Activated B cell treated with CpG ODN at 0.5 μM for 24 hours (primary cell): Measurements from ENCODE around the gene GNAL. TPM values are rescaled to one million over a fixed set of nuclear protein-coding genes. Genes with fewer than 3 reads are reported as not detected.

ENCODE experiments used
- ATAC-seq: fragments of 200-7000 bp; cut with Tn5 transposase; one replicate; pipeline ENCODE4 v1.10.0; 2021; ENCODE audit warnings: low read depth, mild to moderate bottlenecking, moderate library complexity
- CTCF ChIA-PET: fragments of 350-600 bp; sonication (Branson Sonifier 250); formaldehyde crosslinking; loops from one replicate; lab custom pipeline; 2021; ENCODE audit warnings: antibody characterized with exemption; lab: Charles Lee
- POLR2A ChIA-PET: fragments of 350-600 bp; sonication (Branson Sonifier 250); formaldehyde crosslinking; loops from one replicate; lab custom pipeline; 2021; ENCODE audit warnings: antibody characterized with exemption; lab: Charles Lee
- DNase-seq: peaks from one replicate; pipeline ENCODE4 v3.0.0; 2022
- H3K27ac Mint-ChIP-seq: one replicate; pipeline ENCODE4 v1.8.0; 2020; ENCODE audit warnings: mixed read lengths
- H3K27me3 Mint-ChIP-seq: one replicate; pipeline ENCODE4 v1.8.0; 2021; ENCODE audit warnings: mixed read lengths
- H3K36me3 Mint-ChIP-seq: one replicate; pipeline ENCODE4 v1.8.0; 2021; ENCODE audit warnings: low read depth, mixed read lengths
- H3K4me1 Mint-ChIP-seq: one replicate; pipeline ENCODE4 v1.8.0; 2021; ENCODE audit warnings: mixed read lengths
- H3K4me3 Mint-ChIP-seq: one replicate; pipeline ENCODE4 v1.8.0; 2020; ENCODE audit warnings: mild to moderate bottlenecking, mixed read lengths
- H3K9me3 Mint-ChIP-seq: one replicate; pipeline ENCODE4 v1.8.0; 2020; ENCODE audit warnings: mixed read lengths
- intact Hi-C: fragments of 100-400 bp; cut with micrococcal nuclease; formaldehyde crosslinking; loops from one replicate; pipeline ENCODE4 v1.15.1; 2024
- total RNA-seq: library from RNA; stranded (reverse); gene quantifications from 2 replicates; pipeline ENCODE4 v1.2.3, GENCODE V29; 2022
- TF ChIP-seq, protein P1 (sequence below): fragments of 200-600 bp; IDR thresholded peaks from one replicate; pipeline ENCODE4 v1.8.0; 2022; ENCODE audit warnings: antibody characterized with exemption, mild to moderate bottlenecking

The GNAL gene
- total RNA-seq, 1 donor from 2014 or later: not detected

DNA sequence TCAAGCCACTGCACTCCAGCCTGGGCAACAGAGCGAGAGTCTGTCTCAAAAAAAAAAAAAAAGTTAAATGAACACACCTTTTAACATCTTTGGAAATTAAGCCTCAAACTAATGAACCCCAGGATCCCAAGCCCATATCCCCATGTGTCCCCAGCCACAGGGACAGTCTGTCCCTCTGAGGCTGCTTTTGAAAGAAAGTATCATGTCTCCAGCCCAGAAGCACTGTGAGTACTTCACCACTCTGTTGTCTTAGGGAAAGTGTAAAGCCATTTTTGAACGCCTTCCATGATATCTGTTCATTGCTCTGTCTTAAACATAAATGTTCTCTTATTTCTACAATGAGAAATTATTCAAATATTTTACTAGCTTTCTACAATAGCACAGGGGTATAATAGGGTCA, 110.0 kb downstream of the GNAL start:
- TF ChIP-seq, protein P1, sequence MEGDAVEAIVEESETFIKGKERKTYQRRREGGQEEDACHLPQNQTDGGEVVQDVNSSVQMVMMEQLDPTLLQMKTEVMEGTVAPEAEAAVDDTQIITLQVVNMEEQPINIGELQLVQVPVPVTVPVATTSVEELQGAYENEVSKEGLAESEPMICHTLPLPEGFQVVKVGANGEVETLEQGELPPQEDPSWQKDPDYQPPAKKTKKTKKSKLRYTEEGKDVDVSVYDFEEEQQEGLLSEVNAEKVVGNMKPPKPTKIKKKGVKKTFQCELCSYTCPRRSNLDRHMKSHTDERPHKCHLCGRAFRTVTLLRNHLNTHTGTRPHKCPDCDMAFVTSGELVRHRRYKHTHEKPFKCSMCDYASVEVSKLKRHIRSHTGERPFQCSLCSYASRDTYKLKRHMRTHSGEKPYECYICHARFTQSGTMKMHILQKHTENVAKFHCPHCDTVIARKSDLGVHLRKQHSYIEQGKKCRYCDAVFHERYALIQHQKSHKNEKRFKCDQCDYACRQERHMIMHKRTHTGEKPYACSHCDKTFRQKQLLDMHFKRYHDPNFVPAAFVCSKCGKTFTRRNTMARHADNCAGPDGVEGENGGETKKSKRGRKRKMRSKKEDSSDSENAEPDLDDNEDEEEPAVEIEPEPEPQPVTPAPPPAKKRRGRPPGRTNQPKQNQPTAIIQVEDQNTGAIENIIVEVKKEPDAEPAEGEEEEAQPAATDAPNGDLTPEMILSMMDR: no peak
- intact Hi-C loops: no loop called here
- ATAC-seq: no peak
- H3K36me3 Mint-ChIP-seq: no peaks in the 10 kb centered on the region
- ChIA-PET POLR2A (no interaction called here), CTCF (no interaction called here)
- no peaks in the 10 kb centered on the region for H3K9me3 Mint-ChIP-seq
- DNase-seq: no peak
- peaks cover 6% of the 10 kb centered on the region for H3K27me3 Mint-ChIP-seq
- H3K27ac Mint-ChIP-seq: no peak overlapping the region
- H3K4me3 Mint-ChIP-seq: no peak overlapping the region
- H3K4me1 Mint-ChIP-seq: no peaks in the 10 kb centered on the region

DNA sequence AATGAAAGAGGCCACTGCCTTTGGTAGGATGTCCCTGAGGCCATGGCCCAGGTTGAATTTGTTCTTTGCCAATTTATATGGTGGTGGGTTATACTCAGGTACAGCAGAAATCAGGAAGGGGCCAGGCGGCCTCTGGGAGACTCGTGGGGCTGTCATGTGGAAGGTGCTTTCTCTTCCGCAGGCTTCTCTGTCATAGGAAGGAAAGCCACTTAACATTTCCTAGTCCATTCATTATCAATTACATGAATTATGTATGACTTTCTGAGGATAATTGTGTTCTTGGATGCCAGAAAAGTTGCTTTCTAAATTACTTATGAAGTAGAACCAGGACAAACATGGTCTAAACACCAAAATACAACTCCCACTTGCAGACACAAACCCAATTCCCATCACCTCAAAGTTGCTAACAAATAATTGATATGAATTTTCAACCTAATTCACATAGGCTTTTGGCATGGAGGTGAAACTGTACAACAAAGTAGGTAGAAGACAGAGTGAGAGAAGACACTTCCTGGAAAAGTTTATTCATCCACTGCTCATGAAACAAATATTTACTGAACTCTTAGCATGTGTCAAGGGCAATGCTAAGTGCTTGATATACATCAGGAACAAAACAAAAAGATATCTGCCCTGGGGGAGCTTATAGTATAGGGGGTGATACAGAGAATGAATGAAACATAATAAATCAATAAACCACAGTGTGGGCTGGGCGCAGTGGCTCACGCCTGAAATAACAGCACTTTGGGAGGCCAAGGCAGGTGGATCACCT, 111.7 kb downstream of the GNAL start:
- POLR2A ChIA-PET: no interaction called here
- Mint-ChIP-seq H3K4me3 (no peak overlapping the region), H3K9me3 (no peaks in the 10 kb centered on the region), H3K27ac (no peak overlapping the region), H3K36me3 (no peaks in the 10 kb centered on the region), H3K27me3 (peaks cover 2% of the 10 kb centered on the region), H3K4me1 (no peaks in the 10 kb centered on the region)
- TF ChIP-seq, protein P1: no peak
- intact Hi-C loops: no loop called here
- DNase-seq (no peak), ATAC-seq (no peak)
- CTCF ChIA-PET: no interaction called here

DNA sequence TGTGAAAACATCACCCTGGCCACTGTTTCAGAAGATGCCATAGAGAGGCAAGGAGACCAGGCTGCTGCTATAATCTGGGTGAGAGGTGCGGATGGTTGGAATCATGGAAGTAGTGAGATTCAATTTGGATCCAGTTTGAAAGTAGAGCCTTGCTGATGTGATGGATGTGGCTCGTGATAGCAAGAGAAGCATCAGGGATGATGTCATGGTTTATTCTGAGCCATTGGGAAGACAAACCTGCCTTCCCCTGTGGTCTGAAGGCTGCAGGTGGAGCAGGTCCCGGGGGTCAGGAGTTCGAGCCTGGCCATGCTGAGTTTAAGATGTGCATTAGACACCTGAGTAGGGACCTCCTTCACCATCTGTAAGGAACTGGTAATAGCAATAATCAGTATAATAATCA, 112.5 kb downstream of the GNAL start:
- TF ChIP-seq, protein P1: no peak
- H3K4me3 Mint-ChIP-seq: no peak overlapping the region
- ChIA-PET CTCF (no interaction called here), POLR2A (no interaction called here)
- intact Hi-C loops: no loop called here
- ATAC-seq: no peak
- H3K9me3 Mint-ChIP-seq: no peaks in the 10 kb centered on the region
- H3K36me3 Mint-ChIP-seq: no peaks in the 10 kb centered on the region
- no peak for DNase-seq
- no peaks in the 10 kb centered on the region for H3K4me1 Mint-ChIP-seq
- no peak overlapping the region for H3K27ac Mint-ChIP-seq
- H3K27me3 Mint-ChIP-seq: peaks cover 2% of the 10 kb centered on the region

DNA sequence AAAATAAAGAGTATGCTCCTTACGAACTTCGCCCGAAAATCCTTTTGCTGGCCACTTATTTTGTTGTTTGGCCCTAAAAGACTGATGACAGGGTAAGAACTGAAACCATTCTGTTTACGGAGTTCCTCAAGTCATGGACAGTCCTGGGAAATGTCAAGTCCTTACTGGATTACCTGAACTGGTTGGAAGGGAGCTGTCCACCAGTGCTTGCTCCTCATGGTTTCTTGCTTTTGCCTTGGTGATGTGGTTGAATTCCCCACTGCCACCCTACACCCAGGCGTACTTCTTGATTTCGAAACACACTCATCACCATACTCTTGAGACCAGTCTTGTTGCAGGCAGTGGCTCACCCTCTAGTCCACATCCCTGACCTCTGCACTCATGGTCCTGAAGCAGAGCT, 113.1 kb downstream of the GNAL start:
- Mint-ChIP-seq H3K4me1 (no peaks in the 10 kb centered on the region), H3K27ac (no peak overlapping the region), H3K9me3 (no peaks in the 10 kb centered on the region), H3K4me3 (no peak overlapping the region), H3K27me3 (peaks cover 2% of the 10 kb centered on the region), H3K36me3 (no peaks in the 10 kb centered on the region)
- POLR2A ChIA-PET: no interaction called here
- CTCF ChIA-PET: no interaction called here
- intact Hi-C loops: no loop called here
- DNase-seq (no peak), ATAC-seq (no peak)
- TF ChIP-seq, protein P1: no peak

DNA sequence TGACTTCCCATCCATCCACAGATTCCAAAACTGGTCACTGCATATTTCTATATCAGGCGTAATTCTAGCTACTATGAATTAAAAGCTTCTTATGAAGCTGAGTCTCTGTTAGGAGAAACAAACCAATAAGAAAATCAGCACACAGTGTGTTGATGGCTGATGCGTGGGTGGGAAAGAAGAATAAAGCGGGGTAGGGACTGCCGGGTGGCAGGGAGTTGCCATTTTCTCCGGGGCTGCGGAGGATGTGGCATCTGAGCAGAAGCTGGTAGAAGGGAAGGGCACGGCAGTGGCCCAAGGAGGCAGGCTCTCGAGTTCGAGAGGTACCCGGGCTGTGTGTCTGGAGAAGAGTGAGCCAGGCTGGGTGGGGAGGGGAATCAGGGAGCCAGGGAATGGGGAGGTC, 113.5 kb downstream of the GNAL start:
- POLR2A ChIA-PET: no interaction called here
- ATAC-seq (no peak), DNase-seq (no peak)
- Mint-ChIP-seq H3K4me1 (no peaks in the 10 kb centered on the region), H3K27me3 (peaks cover 2% of the 10 kb centered on the region), H3K36me3 (no peaks in the 10 kb centered on the region), H3K9me3 (no peaks in the 10 kb centered on the region), H3K4me3 (no peak overlapping the region), H3K27ac (no peak overlapping the region)
- intact Hi-C loops: no loop called here
- TF ChIP-seq, protein P1: no peak
- CTCF ChIA-PET: no interaction called here
